Measurements from ENCODE around the gene SPNS3. TPM values are rescaled to one million over a fixed set of nuclear protein-coding genes. Genes with fewer than 3 reads are reported as not detected.

Gene SPNS3
- total and polyA plus RNA-seq, 2 of the 8 experiments (the other 6 are each of a cell fraction or from before 2014, with no cell fraction given): not detected

DNA sequence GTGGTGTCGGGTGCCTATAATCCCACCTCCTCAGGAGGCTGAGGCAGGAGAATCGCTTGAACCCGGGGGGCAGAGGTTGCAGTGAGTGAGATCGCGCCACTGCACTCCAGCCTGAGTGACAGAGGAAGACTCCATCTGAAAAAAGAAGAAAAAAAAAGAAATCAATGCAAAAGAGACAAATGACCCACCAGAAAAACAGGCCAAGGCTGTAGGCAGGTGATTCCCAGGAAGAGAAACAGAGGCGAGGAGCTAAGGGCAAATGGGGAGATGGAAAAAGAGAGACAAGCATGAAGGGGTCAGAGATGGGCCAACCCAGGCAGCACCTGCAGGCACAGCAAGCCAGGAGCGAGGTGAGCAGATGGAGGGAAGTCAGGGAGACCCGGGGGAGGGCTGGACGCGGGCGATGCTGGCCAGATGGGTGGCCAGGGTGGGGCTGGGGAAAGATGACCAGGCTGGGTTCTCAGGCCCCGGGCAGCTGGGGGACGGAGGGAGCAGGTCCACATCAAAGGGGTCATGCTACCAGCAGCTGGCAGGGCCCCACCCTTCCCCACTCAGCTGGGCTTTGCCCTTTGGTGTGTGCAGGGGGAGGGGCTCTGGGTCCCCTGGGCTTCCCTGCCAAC lies 95.9 kb downstream of the SPNS3 start:
- no peaks in the 10 kb centered on the region; the same call in 1 of the 2 replicates for H3K23me2 ChIP-seq (ENCODE audit: low read depth, low read length)
- FAIRE-seq (no peak), DNase-seq (ENCODE audit: low read depth in 1 of 2, low spot score in 2 of 2) (no peak)
- H3K56ac ChIP-seq (replicated peaks; ENCODE audit: insufficient read length, low read depth, low read length): no peak overlapping the region
- no peak overlapping the region for H2AK5ac ChIP-seq (ENCODE audit: low read depth, low read length)
- H3K23ac ChIP-seq (ENCODE audit: insufficient read length): no peak overlapping the region
- ChIA-PET POLR2A (ENCODE audit: partially characterized antibody) (interaction anchor here (0.7 to 37.1 kb wide), 4 partner anchors 11 to 173 kb away, joined by 3 to 546 read pairs (median 4); partner anchors contain the start of genes GGT6 and MYBBP1A), CTCF (ENCODE audit: partially characterized antibody) (interaction anchor here (1.7 kb wide), 1 partner anchor 15 kb away, joined by 4 read pairs; no protein-coding TSS in a partner anchor)
- no peak overlapping the region for H4K8ac ChIP-seq (ENCODE audit: extremely low read depth, insufficient read depth, low read length)
- no peak overlapping the region for H2AFZ ChIP-seq (ENCODE audit: low read length)
- H3K79me1 ChIP-seq (ENCODE audit: low read depth, low read length): no peaks in the 10 kb centered on the region
- WGBS, 2 experiments (ENCODE audit: extremely low coverage in 1 of 2, insufficient coverage in 1 of 2, insufficient read length in 1 of 2, insufficient replicate concordance in 2 of 2, low coverage in 1 of 2, low lambda C conversion rate in 2 of 2, missing lambda C conversion rate in 1 of 2): 96% methylated on average over 11 of the region's 13 CpGs; no CpG with 5 or more reads in 1 of the 2 experiments
- no peaks in the 10 kb centered on the region for H3K9me3 ChIP-seq (ENCODE audit: insufficient read depth in 2 of 2, low read depth in 1 of 2, low read length in 1 of 2)
- no peak overlapping the region for H3K14ac ChIP-seq (ENCODE audit: insufficient read length)
- no peak overlapping the region for H3K27ac ChIP-seq (ENCODE audit: low read depth, low read length)
- no peak overlapping the region for H2BK120ac ChIP-seq (replicated peaks; ENCODE audit: low read depth, low read length)
- H3K4me2 ChIP-seq (ENCODE audit: insufficient read depth in 1 of 2, low read depth in 2 of 2, low read length in 2 of 2): no peak overlapping the region
- no peak overlapping the region for H2BK5ac ChIP-seq (ENCODE audit: low read depth, low read length)
- no peak overlapping the region for H2BK12ac ChIP-seq (ENCODE audit: low read depth, low read length)
- no peaks in the 10 kb centered on the region for H3K79me2 ChIP-seq (ENCODE audit: control insufficient read depth in 1 of 2, insufficient read depth in 2 of 2, low read length in 2 of 2)
- H3K18ac ChIP-seq (ENCODE audit: extremely low read depth, low read length): no peak overlapping the region
- H3K4me1 ChIP-seq (replicated peaks in 1 of 4; ENCODE audit: control insufficient read depth in 3 of 4, insufficient read depth in 4 of 4, low read length in 3 of 4): peaks cover 0 to 8% (median 1%) of the 10 kb centered on the region in 4 experiments; a peak in 3 of 7 replicates
- no peak overlapping the region for H2BK20ac ChIP-seq (ENCODE audit: low read length)
- H4K20me1 ChIP-seq (replicated peaks in 1 of 2; ENCODE audit: control insufficient read depth in 1 of 2, insufficient read depth in 2 of 2, low read length in 2 of 2): peaks cover 0 to 4% of the 10 kb centered on the region in 2 experiments
- no peak overlapping the region for H4K5ac ChIP-seq (ENCODE audit: insufficient read length, low read depth, low read length)
- no peaks in the 10 kb centered on the region for H3K36me3 ChIP-seq (ENCODE audit: control insufficient read depth in 2 of 4, insufficient read depth in 4 of 4, low read length in 3 of 4)
- H2BK15ac ChIP-seq (ENCODE audit: low read length): no peak overlapping the region
- H3K4me3 ChIP-seq (ENCODE audit: extremely low read depth in 1 of 4, insufficient read depth in 2 of 4, low read depth in 3 of 4, low read length in 4 of 4): no peak overlapping the region
- H4K91ac ChIP-seq (replicated peaks; ENCODE audit: insufficient read length, low read length): no peak overlapping the region
- H3K27me3 ChIP-seq (replicated peaks in 1 of 4; ENCODE audit: control insufficient read depth in 3 of 4, extremely low read depth in 1 of 4, insufficient read depth in 3 of 4, low read length in 3 of 4): peaks cover 0 to 48% (median 30%) of the 10 kb centered on the region in 4 experiments; a peak in 6 of 7 replicates
- H3K9ac ChIP-seq (replicated peaks in 1 of 4; ENCODE audit: extremely low read depth in 1 of 4, low read depth in 3 of 4, low read length in 3 of 4): no peak overlapping the region
- H3K4ac ChIP-seq (replicated peaks; ENCODE audit: insufficient read length, low read depth, low read length): no peak overlapping the region
